Stimulated activated CD4-positive, alpha-beta T cell treated with anti-CD3 and anti-CD28 coated beads, TNF-alpha, amount 100 ng/mL, for 48 hours (primary cell): ENCODE data around the gene PFDN5.
A peak's percentile ranks its signal among the peaks of the same experiment; 100 is the strongest.
"Not testable (repeated sequence)": the region's sequence is repeated elsewhere in the genome, so short reads cannot be mapped to it uniquely, and the experiment has no call there.

Experiments used
- DNase-seq, 3 donors: peaks; one replicate each; pipeline ENCODE4 v3.0.0-alpha.2; 2020; ENCODE audit warnings: low read depth in 3 of 3

Gene PFDN5

GRCh38 chr12:53327435-53328042, 32.2 kb downstream of the PFDN5 start:
- no peak for DNase-seq

DNA sequence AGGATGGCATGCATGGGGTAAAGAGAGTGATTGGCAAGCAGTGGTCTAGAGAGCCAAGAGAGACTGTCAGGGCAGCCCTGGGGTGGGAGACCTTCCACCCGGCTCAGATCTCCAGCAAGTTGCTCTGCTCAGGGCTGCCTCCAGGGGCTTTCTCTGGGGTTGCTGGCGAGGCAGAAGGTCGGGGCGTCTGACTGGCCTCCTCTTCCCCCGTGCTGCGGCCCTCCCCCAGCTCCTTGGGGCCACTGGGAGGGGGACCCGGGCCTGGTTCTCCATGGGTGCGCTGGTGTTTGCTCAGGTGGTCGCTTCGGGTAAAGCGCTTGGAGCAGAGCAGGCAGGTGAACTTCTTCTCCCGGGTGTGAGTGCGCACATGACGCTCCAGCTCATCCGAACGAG, 32.7 kb downstream of the PFDN5 start:
- DNase-seq, result no peak

GRCh38 chr12:53330671-53331070, 35.3 kb downstream of the PFDN5 start:
- no peak for DNase-seq

DNA sequence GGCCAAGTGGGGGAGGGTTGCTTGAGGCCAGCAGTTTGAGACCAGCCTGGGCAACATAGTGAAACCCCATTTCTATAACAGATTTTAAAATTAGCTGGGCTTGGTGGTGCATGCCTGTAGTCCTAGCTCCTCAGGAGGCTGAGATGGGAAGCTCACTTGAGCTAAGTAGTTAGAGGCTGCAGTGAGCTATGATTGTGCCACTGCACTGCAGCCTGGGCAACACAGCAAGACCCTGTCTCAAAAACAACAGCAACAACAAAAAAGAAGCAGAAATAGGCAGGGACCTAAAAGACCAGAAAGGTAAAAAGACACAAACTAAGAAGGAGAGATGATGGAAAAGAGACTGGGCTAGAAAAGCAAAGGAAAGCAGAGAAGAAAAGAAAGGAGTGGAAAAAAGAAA, 37.0 kb downstream of the PFDN5 start:
- not testable (repeated sequence) for DNase-seq

GRCh38 chr12:53332744-53333143, 37.4 kb downstream of the PFDN5 start:
- DNase-seq, result no peak

DNA sequence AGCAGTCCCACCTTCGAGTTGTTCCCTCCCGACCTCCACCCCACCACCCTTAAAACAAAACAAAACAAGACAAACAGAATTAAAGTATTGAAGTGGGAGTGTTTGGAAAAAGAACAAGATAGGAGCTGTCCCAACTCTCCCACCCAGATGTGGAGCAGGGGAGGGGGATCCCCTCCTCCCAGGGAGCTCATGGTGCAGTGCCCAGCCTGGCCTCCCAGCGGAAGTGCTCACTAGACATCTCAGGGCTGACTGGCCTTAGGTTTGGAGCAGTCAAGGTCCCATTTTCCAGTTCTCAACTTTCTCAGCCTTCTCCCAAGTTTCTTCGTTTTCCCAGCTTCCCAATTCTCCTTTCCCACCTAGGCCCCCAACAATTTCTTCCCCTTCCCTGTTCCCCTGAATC, 37.9 kb downstream of the PFDN5 start:
- no peak for DNase-seq

GRCh38 chr12:53333845-53334244, 38.5 kb downstream of the PFDN5 start:
- DNase-seq, result no peak

DNA sequence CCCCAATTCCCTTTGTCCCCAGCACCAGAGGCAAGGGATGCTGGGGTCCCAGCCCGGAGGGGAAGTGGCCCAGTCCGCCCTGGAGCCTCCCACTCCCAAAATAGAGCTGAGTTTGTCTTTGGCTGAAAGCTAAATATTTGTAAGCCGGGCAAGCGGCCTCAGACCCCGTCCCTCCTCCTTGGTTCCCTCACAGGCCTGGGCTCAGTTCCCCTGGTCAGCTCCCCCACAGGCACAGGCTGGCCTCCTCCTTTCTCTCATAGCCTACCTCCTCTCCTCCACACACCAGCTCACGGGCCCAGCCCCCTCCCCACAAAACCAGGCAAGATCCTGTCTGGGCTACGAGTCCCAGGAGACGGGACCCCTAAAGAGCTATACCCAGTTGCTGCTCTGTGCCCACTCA, 39.5 kb downstream of the PFDN5 start:
- no peak for DNase-seq

- no peak for DNase-seq
These were observed 40.9 kb downstream of the PFDN5 start, which contains the start of gene SP7 for GRCh38 chr12:53336181-53336681. Gene SP7, minus strand, starts transcription at chr12:53336354. Its CDS starts 708 bp downstream, at chr12:53335646.

DNA sequence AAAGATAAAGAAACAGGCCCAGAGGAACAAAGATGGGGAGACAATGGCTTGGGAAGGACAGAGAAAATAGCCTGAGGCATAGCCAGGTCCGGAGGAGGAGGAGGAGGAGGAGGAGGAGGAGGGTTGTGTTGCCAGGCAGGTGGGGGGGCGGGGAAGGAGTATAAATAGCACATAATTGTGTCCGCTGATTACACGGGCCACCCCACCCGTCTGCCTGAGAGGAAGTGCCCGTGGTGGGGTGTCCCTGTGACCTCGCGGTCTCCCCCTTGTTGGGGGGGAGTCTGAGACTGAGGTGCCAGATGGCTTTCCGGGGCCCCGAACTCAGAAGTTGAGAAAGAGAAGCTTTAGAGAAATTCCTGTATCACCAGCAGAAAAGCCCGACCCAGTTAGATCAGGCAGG, 42.7 kb downstream of the PFDN5 start:
- DNase-seq, result no peak

GRCh38 chr12:53338916-53339315, 43.6 kb downstream of the PFDN5 start:
- no peak for DNase-seq

DNA sequence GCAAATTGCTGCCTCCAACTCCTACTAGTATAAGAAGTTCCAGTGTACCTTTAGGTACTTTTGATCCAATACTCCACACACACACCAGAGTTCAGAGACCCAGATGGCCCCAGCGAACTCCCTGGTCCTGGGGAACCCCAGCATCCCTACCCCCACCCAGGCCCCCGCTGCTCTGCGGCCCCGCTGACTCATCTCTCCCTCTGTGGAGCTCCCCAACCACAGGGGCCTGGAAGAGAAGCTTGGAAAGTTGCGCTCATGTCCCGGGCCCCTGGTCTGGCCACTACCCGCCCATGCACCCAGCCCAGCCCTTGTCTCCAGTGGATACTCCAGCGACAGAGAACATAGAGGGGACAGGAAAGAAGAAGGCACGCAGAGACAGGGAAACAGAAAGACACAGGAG, 45.1 kb downstream of the PFDN5 start:
- no peak for DNase-seq

GRCh38 chr12:53343449-53343848, 48.1 kb downstream of the PFDN5 start:
- no peak for DNase-seq

- no peak for DNase-seq
These were observed 48.6 kb downstream of the PFDN5 start for GRCh38 chr12:53343969-53344368.

- DNase-seq, result no peak
These were observed 49.1 kb downstream of the PFDN5 start for GRCh38 chr12:53344487-53344823.

DNA sequence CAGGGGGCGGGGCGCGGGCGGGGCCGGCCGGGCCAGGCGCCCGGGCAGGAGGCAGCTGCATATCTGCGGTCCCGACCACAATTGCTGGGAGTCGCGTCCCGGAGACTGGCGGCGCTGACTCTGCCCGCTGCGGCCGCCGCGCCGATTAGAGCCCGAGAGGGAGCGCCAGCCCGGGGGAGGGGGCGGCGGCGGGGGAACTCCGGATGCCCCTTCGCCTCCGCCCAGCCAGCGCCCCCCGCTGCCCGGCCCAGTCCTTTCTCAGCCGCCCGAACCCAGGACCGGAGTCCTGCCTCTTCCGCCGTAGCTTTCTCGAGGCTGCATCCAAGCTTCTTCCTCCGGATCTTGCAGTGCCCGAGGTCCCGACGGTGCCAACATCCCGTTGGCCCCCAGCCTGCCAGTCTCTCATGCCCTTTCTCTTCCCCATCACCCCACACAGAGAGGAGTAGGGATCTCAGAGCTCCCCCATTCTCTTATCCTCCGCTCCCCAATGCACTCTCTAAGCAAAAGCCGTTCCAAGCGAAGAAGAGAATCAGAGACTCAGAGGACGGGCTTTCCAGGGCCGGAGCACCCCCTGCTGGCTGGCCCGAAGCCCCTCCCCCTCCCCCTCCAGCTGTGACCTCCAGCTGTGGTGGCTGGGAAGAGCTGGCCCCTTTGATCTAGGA, 49.6 kb downstream of the PFDN5 start:
- DNase-seq, result peak; percentile 46 to 74 (median 47)

GRCh38 chr12:53345486-53346188, 50.3 kb downstream of the PFDN5 start:
- no peak for DNase-seq

- DNase-seq, result no peak
These were observed 51.1 kb downstream of the PFDN5 start for GRCh38 chr12:53346491-53346890.

DNA sequence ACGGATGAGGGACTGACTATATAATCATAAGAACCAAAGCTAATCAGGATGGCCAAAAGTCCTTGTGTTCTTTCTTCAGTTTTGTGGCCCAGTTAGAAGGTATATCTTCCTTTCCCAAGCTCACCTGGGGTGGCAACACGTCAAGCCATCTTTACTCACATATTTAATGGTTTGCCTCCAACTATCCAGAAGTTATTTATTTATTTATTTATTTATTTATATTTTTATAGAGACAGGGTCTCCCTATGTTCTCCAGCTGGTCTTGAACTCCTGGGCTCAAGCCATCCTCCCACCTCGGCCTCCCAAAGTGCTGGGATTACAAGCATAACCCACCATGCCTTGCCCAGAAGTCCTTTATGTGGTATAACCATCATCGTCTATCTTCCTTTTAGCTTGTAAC, 52.6 kb downstream of the PFDN5 start:
- no peak for DNase-seq
